IMR-90 (cell line): Measurements from ENCODE around the gene SV2A. TPM values are rescaled to one million over a fixed set of nuclear protein-coding genes. Genes with fewer than 3 reads are reported as not detected.

Source experiments
- CHD1 ChIP-seq: IDR thresholded peaks from 2 replicates; pipeline ENCODE4 v1.6.1; 2012; ENCODE audit warnings: low read depth, low read length, improper control_type of control experiment
- NFE2L2 ChIP-seq: fragments of 150-350 bp; IDR thresholded peaks from 2 replicates; pipeline ENCODE4 v1.6.1; 2016; ENCODE audit warnings: low read depth, mild to moderate bottlenecking, low read length
- RCOR1 ChIP-seq: IDR thresholded peaks from 2 replicates; pipeline ENCODE4 v1.6.1; 2012; ENCODE audit warnings: mild to moderate bottlenecking, low read length, improper control_type of control experiment; ENCODE audit not compliant: insufficient replicate concordance
- RFX5 ChIP-seq: IDR thresholded peaks from 2 replicates; pipeline ENCODE4 v1.8.0; 2012; ENCODE audit warnings: low read depth, mild to moderate bottlenecking, low read length, moderate library complexity
- polyA plus RNA-seq, 3 experiments: library from polyadenylated mRNA; depleted of rRNA; stranded (reverse); fragments of >200 nt; gene quantifications; 2 replicates each; pipeline ENCODE4 v1.2.3, GENCODE V29; 2012; ENCODE audit warnings: low replicate concordance in 1 of 3
- total RNA-seq: library from RNA; depleted of rRNA; stranded (reverse); fragments of >200 nt; gene quantifications from 2 replicates; pipeline ENCODE4 v1.2.3, GENCODE V29; 2012

SV2A gene
- total and polyA plus RNA-seq, 2 of the 4 experiments (the other 2 are of a cell fraction) = 15.4 to 19.6 TPM

- TF ChIP-seq RCOR1 (no peak), CHD1 (no peak), NFE2L2 (peak; percentile 10; the same call in 1 of the 2 replicates), RFX5 (no peak)
Observed at GRCh38 chr1:149888247-149888998, 29.2 kb downstream of the SV2A start (continued).
